HCT116 (cell line): ENCODE results near the gene PIMREG. TPM values are rescaled to one million over a fixed set of nuclear protein-coding genes. Genes with fewer than 3 reads are reported as not detected.

Experiments used
- ATAC-seq: fragments of 200-7000 bp; cut with Tn5 transposase; 2 replicates; pipeline ENCODE4 v1.9.1; 2020; ENCODE audit warnings: mild to moderate bottlenecking, moderate library complexity
- BruUV-seq: library from RNA; stranded (reverse); fragments of 400-500 nt; replicated peaks from 2 replicates; lab custom pipeline; 2021; lab: Mats Ljungman, UMichigan
- CTCF ChIA-PET: fragments of 300-600 bp; sonication (Branson Sonifier 250); formaldehyde crosslinking; loops from one replicate; lab custom pipeline; 2021; ENCODE audit warnings: antibody characterized with exemption; lab: Charles Lee
- POLR2A ChIA-PET: fragments of 300-600, 350-600 bp; sonication (Branson Sonifier 250); formaldehyde crosslinking; loops from one replicate; lab custom pipeline; 2021; ENCODE audit warnings: antibody characterized with exemption; lab: Charles Lee
- RAD21 ChIA-PET, 2 experiments: fragments of 300-600 bp; sonication (Branson Sonifier 250); formaldehyde crosslinking; loops; one replicate each; lab custom pipeline; 2023; ENCODE audit warnings: low total read pairs in 2 of 2; ENCODE audit not compliant: uncharacterized antibody in 2 of 2, unreplicated experiment in 2 of 2, low non-redundant PET in 1 of 2; lab: Charles Lee
- DNase-seq: peaks from one replicate; pipeline ENCODE4 v3.0.0-alpha.2; 2010; ENCODE audit warnings: low read depth, low spot score
- H2AFZ ChIP-seq: fragments of 200-600 bp; shearing (Covaris generic), sonication (generic); 2 replicates; pipeline ENCODE4 v1.6.1; 2017; ENCODE audit warnings: low read depth, mixed run types, mixed read lengths, antibody characterized with exemption, low read length; ENCODE audit not compliant: poor library complexity, severe bottlenecking
- H3K27ac ChIP-seq: 2 replicates; pipeline ENCODE4 v1.5.1; 2012; ENCODE audit warnings: low read depth, low read length
- H3K27me3 ChIP-seq: fragments of 200-600 bp; sonication (generic); 2 replicates; pipeline ENCODE4 v1.6.1; 2016; ENCODE audit warnings: mixed run types, low read length, mixed read lengths; ENCODE audit not compliant: insufficient read depth
- H3K36me3 ChIP-seq, 2 experiments: fragments of 200-500 bp in 1 of 2; fragments of 200-600 bp in 1 of 2; sonication (Bioruptor generic) in 1 of 2; sonication (generic) in 1 of 2; 2 replicates each; pipeline versions ENCODE4 v1.5.1 to v1.6.1; 2014 to 2016; ENCODE audit warnings: low read length in 2 of 2, inconsistent platforms in 1 of 2, mixed read lengths in 1 of 2, mixed run types in 1 of 2; ENCODE audit not compliant: insufficient read depth in 2 of 2, control insufficient read depth in 1 of 2
- H3K4me1 ChIP-seq, 2 experiments: fragments of 200-600 bp in 1 of 2; sonication (generic) in 1 of 2; 2 replicates each; pipeline versions ENCODE4 v1.5.1 to v1.6.1; 2012 to 2017; ENCODE audit warnings: low read length in 2 of 2, inconsistent platforms in 1 of 2, mild to moderate bottlenecking in 1 of 2, mixed read lengths in 1 of 2, mixed run types in 1 of 2, moderate library complexity in 1 of 2; ENCODE audit not compliant: insufficient read depth in 2 of 2, control insufficient read depth in 1 of 2
- H3K4me2 ChIP-seq: fragments of 200-600 bp; sonication (generic); 2 replicates; pipeline ENCODE4 v1.6.1; 2017; ENCODE audit warnings: mixed run types, low read length, mixed read lengths
- H3K4me3 ChIP-seq, 2 experiments: fragments of 200-600 bp in 1 of 2; sonication (generic) in 1 of 2; replicated peaks in 1 of 2; 2 replicates each; pipeline ENCODE4 v1.5.1; 2011 to 2016; ENCODE audit warnings: low read length in 2 of 2, control low read depth in 1 of 2, low read depth in 1 of 2, mild to moderate bottlenecking in 1 of 2, mixed read lengths in 1 of 2, mixed run types in 1 of 2
- H3K79me2 ChIP-seq: fragments of 200-600 bp; sonication (generic); 2 replicates; pipeline ENCODE4 v1.6.1; 2017; ENCODE audit warnings: mild to moderate bottlenecking, mixed run types, low read length, moderate library complexity, mixed read lengths; ENCODE audit not compliant: insufficient read depth
- H3K9ac ChIP-seq: fragments of 200-600 bp; sonication (generic); 2 replicates; pipeline ENCODE4 v1.6.1; 2016; ENCODE audit warnings: low read length, mixed read lengths
- H3K9me2 ChIP-seq: fragments of 200-600 bp; sonication (generic), shearing (Covaris generic); 2 replicates; pipeline ENCODE4 v1.6.1; 2017; ENCODE audit warnings: mixed run types, mild to moderate bottlenecking, moderate library complexity; ENCODE audit not compliant: insufficient read depth
- H3K9me3 ChIP-seq, 2 experiments: fragments of 200-500 bp in 1 of 2; fragments of 200-600 bp in 1 of 2; sonication (Bioruptor generic) in 1 of 2; sonication (generic) in 1 of 2; 2 replicates each; pipeline ENCODE4 v1.6.1; 2014 to 2017; ENCODE audit warnings: low read length in 2 of 2, mixed read lengths in 2 of 2, inconsistent platforms in 1 of 2, low read depth in 1 of 2, mild to moderate bottlenecking in 1 of 2, mixed run types in 1 of 2, moderate library complexity in 1 of 2; ENCODE audit not compliant: control insufficient read depth in 1 of 2, insufficient read depth in 1 of 2
- H4K20me1 ChIP-seq: fragments of 200-600 bp; sonication (generic), shearing (Covaris generic); 2 replicates; pipeline ENCODE4 v1.6.1; 2017; ENCODE audit warnings: mixed run types, mild to moderate bottlenecking, moderate library complexity; ENCODE audit not compliant: insufficient read depth
- CEBPB ChIP-seq: IDR thresholded peaks from 2 replicates; pipeline ENCODE4 v1.6.1; 2012; ENCODE audit warnings: low read depth
- EGR1 ChIP-seq: IDR thresholded peaks from 2 replicates; pipeline ENCODE4 v1.6.1; 2012; ENCODE audit warnings: low read depth
- ELF1 ChIP-seq: IDR thresholded peaks from 2 replicates; pipeline ENCODE4 v1.6.1; 2012; ENCODE audit warnings: low read depth, borderline replicate concordance
- EZH2 ChIP-seq: fragments of 200-600 bp; sonication (generic); IDR thresholded peaks from 2 replicates; pipeline ENCODE4 v1.6.1; 2017; ENCODE audit warnings: antibody characterized with exemption, mixed run types
- EZH2phosphoT487 ChIP-seq: fragments of 200-600 bp; IDR thresholded peaks from 2 replicates; pipeline ENCODE4 v1.6.1; 2018; ENCODE audit warnings: antibody characterized with exemption, borderline replicate concordance
- JUND ChIP-seq: IDR thresholded peaks from 2 replicates; pipeline ENCODE4 v1.6.1; 2012
- POLR2A ChIP-seq: IDR thresholded peaks from 2 replicates; pipeline ENCODE4 v1.7.0; 2011; ENCODE audit warnings: borderline replicate concordance; ENCODE audit not compliant: insufficient read depth, insufficient read length; ENCODE audit errors: extremely low read depth
- POLR2AphosphoS5 ChIP-seq: IDR thresholded peaks from 2 replicates; pipeline ENCODE4 v1.6.1; 2011; ENCODE audit warnings: mild to moderate bottlenecking, low read depth, low read length, moderate library complexity
- RAD21 ChIP-seq: IDR thresholded peaks from 2 replicates; pipeline ENCODE4 v1.6.1; 2012; ENCODE audit warnings: low read depth, mild to moderate bottlenecking
- SIN3A ChIP-seq: IDR thresholded peaks from 2 replicates; pipeline ENCODE4 v1.6.1; 2012; ENCODE audit warnings: low read depth
- SRF ChIP-seq: IDR thresholded peaks from 2 replicates; pipeline ENCODE4 v1.6.1; 2012; ENCODE audit warnings: low read depth
- TCF7L2 ChIP-seq: IDR thresholded peaks from 2 replicates; pipeline ENCODE4 v1.7.0; 2011; ENCODE audit warnings: borderline replicate concordance, inconsistent platforms; ENCODE audit not compliant: insufficient read depth, insufficient read length; ENCODE audit errors: extremely low read depth
- YY1 ChIP-seq: IDR thresholded peaks from 2 replicates; pipeline ENCODE4 v1.6.1; 2011; ENCODE audit warnings: low read length, low read depth, moderate library complexity, mild to moderate bottlenecking; ENCODE audit not compliant: insufficient replicate concordance; ENCODE audit errors: extremely low read depth
- ZFX ChIP-seq: fragments of 450-650 bp; IDR thresholded peaks from 2 replicates; pipeline ENCODE4 v1.6.1; 2017
- ZNF274 ChIP-seq: fragments of 200-500 bp; sonication (Bioruptor generic); IDR thresholded peaks from 2 replicates; pipeline ENCODE4 v1.6.1; 2014; ENCODE audit warnings: mild to moderate bottlenecking, low read depth, low read length, inconsistent platforms
- intact Hi-C: fragments of 100-400 bp; cut with micrococcal nuclease; formaldehyde crosslinking; loops from 2 replicates; pipeline ENCODE4 v1.10.0; 2022
- total RNA-seq: library from RNA; stranded (reverse); gene quantifications from one replicate; pipeline ENCODE4 v1.2.1, GENCODE V29; 2021; ENCODE audit not compliant: unreplicated experiment
- TF ChIP-seq, protein P1 (sequence below), 3 experiments: fragments of 200-600 bp in 1 of 3; sonication (generic) in 1 of 3; IDR thresholded peaks in 2 of 3; conservative IDR thresholded peaks in 1 of 3; 2 replicates each; pipeline ENCODE4 v1.5.1; 2012 to 2017; ENCODE audit warnings: low read depth in 2 of 3, low read length in 2 of 3, antibody characterized with exemption in 1 of 3, borderline replicate concordance in 1 of 3, control low read depth in 1 of 3, mild to moderate bottlenecking in 1 of 3, mixed read lengths in 1 of 3, mixed run types in 1 of 3, moderate library complexity in 1 of 3; ENCODE audit not compliant: insufficient read depth in 1 of 3
- TF ChIP-seq, protein P2 (sequence below): IDR thresholded peaks from 2 replicates; pipeline ENCODE4 v1.6.1; 2012
- TF ChIP-seq, protein P3 (sequence below): IDR thresholded peaks from 2 replicates; pipeline ENCODE4 v1.6.1; 2012
- TF ChIP-seq, protein P4 (sequence below): IDR thresholded peaks from 2 replicates; pipeline ENCODE4 v1.6.1; 2011; ENCODE audit warnings: mild to moderate bottlenecking, low read length, moderate library complexity; ENCODE audit not compliant: insufficient replicate concordance; ENCODE audit errors: extremely low read depth

Gene PIMREG
- total RNA-seq, 1 experiment from 2014 or later: 57.0 TPM

DNA sequence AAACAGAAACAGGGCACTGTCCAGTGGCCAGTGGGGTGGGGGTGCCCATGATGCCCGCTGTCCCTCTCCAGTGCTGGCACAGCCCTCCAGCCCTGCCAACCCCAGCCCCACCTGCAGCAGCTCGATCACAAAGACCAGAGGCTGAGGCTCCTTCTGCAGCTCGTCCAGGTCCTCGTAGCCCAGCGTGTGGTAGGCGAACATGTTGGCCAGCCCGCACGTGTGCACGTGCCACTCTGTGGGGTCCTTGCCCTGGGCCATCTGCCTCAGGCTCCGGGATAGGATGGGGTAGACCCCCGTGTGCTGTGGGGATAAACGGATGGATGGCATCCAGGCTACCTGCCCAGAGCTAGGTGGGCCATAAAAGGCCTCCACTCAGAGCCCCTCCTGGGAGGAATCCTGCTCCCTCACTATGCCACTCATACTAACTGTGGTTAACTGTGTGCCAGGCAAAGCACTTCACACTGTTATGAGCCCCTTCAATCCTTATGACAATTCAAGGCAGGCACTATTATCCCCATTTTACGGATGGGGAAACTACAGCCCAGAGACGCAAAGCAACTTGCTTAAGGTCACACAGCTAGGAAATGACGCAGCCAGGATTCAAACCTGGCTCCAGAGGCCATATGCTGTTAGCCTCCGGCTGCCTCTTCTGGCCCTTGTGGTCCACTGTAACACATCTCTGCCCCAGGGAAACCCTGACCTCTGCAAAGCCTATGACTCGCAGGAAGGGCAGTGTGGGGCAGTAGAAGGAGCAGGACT lies 15.9 kb upstream of the PIMREG start:
- Histone ChIP-seq H3K27me3 (no peaks in the 10 kb centered on the region), H3K4me1 (no peaks in the 10 kb centered on the region), H2AFZ (no peak overlapping the region), H3K36me3 (no peaks in the 10 kb centered on the region), H3K9me3 (peaks cover 3 to 5% of the 10 kb centered on the region in 2 experiments; a peak in 2 of 4 replicates), H3K4me3 (no peak overlapping the region), H3K4me2 (no peak overlapping the region), H3K9ac (no peak overlapping the region), H4K20me1 (no peaks in the 10 kb centered on the region), H3K9me2 (no peaks in the 10 kb centered on the region), H3K27ac (no peak overlapping the region), H3K79me2 (no peaks in the 10 kb centered on the region)
- DNase-seq (no peak), ATAC-seq (no peak)
- intact Hi-C loops: no loop called here
- TF ChIP-seq JUND (no peak), POLR2A (no peak), SRF (no peak), YY1 (no peak), ZFX (no peak), SIN3A (no peak), TCF7L2 (no peak), ZNF274 (no peak), CEBPB (no peak), EZH2 (no peak), RAD21 (no peak), POLR2AphosphoS5 (no peak), EZH2phosphoT487 (no peak), EGR1 (no peak), ELF1 (no peak)
- TF ChIP-seq, protein P1, sequence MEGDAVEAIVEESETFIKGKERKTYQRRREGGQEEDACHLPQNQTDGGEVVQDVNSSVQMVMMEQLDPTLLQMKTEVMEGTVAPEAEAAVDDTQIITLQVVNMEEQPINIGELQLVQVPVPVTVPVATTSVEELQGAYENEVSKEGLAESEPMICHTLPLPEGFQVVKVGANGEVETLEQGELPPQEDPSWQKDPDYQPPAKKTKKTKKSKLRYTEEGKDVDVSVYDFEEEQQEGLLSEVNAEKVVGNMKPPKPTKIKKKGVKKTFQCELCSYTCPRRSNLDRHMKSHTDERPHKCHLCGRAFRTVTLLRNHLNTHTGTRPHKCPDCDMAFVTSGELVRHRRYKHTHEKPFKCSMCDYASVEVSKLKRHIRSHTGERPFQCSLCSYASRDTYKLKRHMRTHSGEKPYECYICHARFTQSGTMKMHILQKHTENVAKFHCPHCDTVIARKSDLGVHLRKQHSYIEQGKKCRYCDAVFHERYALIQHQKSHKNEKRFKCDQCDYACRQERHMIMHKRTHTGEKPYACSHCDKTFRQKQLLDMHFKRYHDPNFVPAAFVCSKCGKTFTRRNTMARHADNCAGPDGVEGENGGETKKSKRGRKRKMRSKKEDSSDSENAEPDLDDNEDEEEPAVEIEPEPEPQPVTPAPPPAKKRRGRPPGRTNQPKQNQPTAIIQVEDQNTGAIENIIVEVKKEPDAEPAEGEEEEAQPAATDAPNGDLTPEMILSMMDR (IDR thresholded peaks at IDR 0.05 in 2 of 3, conservative IDR thresholded peaks at IDR 0.05 in 1 of 3; ENCODE audit: borderline replicate concordance in 1 of 3, insufficient read depth in 1 of 3, low read depth in 2 of 3, low read length in 2 of 3): no peak
- TF ChIP-seq, protein P2, sequence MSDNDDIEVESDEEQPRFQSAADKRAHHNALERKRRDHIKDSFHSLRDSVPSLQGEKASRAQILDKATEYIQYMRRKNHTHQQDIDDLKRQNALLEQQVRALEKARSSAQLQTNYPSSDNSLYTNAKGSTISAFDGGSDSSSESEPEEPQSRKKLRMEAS: no peak
- TF ChIP-seq, protein P3, sequence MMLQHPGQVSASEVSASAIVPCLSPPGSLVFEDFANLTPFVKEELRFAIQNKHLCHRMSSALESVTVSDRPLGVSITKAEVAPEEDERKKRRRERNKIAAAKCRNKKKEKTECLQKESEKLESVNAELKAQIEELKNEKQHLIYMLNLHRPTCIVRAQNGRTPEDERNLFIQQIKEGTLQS: no peak
- TF ChIP-seq, protein P4, sequence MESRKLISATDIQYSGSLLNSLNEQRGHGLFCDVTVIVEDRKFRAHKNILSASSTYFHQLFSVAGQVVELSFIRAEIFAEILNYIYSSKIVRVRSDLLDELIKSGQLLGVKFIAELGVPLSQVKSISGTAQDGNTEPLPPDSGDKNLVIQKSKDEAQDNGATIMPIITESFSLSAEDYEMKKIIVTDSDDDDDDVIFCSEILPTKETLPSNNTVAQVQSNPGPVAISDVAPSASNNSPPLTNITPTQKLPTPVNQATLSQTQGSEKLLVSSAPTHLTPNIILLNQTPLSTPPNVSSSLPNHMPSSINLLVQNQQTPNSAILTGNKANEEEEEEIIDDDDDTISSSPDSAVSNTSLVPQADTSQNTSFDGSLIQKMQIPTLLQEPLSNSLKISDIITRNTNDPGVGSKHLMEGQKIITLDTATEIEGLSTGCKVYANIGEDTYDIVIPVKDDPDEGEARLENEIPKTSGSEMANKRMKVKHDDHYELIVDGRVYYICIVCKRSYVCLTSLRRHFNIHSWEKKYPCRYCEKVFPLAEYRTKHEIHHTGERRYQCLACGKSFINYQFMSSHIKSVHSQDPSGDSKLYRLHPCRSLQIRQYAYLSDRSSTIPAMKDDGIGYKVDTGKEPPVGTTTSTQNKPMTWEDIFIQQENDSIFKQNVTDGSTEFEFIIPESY: no peak
- BruUV-seq: no TSS peak
- ChIA-PET CTCF (interaction anchor here (1.0 kb wide), 1 partner anchor 8 kb away, joined by 3 read pairs; no protein-coding TSS in a partner anchor), RAD21 (no interaction called here), POLR2A (no interaction called here)
